Gastroesophageal sphincter (tissue), 3 donors: Measurements from ENCODE around the gene UBE2M.

Source experiments
- EP300 ChIP-seq: sonication (generic); formaldehyde crosslinking; IDR thresholded peaks from one replicate; pipeline ENCODE4 v1.6.1; 2017; ENCODE audit warnings: antibody characterized with exemption, mild to moderate bottlenecking
- POLR2AphosphoS5 ChIP-seq: sonication (generic); formaldehyde crosslinking; IDR thresholded peaks from one replicate; pipeline ENCODE4 v1.6.1; 2017; ENCODE audit warnings: antibody characterized with exemption
- TF ChIP-seq, protein P1 (sequence below), 4 experiments: fragments of 200-600 bp in 2 of 4; fragments of 450-650 bp in 2 of 4; sonication (generic) in 1 of 4; IDR thresholded peaks; one replicate each; pipeline ENCODE4 v1.5.1; 2017 to 2019; ENCODE audit warnings: antibody characterized with exemption in 4 of 4, mild to moderate bottlenecking in 2 of 4, moderate library complexity in 2 of 4

GRCh38 chr19:58519087-58519354 lies 39.4 kb downstream of the UBE2M start:
- TF ChIP-seq, protein P1, sequence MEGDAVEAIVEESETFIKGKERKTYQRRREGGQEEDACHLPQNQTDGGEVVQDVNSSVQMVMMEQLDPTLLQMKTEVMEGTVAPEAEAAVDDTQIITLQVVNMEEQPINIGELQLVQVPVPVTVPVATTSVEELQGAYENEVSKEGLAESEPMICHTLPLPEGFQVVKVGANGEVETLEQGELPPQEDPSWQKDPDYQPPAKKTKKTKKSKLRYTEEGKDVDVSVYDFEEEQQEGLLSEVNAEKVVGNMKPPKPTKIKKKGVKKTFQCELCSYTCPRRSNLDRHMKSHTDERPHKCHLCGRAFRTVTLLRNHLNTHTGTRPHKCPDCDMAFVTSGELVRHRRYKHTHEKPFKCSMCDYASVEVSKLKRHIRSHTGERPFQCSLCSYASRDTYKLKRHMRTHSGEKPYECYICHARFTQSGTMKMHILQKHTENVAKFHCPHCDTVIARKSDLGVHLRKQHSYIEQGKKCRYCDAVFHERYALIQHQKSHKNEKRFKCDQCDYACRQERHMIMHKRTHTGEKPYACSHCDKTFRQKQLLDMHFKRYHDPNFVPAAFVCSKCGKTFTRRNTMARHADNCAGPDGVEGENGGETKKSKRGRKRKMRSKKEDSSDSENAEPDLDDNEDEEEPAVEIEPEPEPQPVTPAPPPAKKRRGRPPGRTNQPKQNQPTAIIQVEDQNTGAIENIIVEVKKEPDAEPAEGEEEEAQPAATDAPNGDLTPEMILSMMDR (IDR thresholded peaks at IDR 0.05) = peak in 3 of 4 experiments; percentile 67 to 75 (median 74)
- no peak for TF ChIP-seq POLR2AphosphoS5
- no peak for TF ChIP-seq EP300
